UCSD-AML1 (cell line): ENCODE measurements around the gene VGLL4.
A peak's percentile ranks its signal among the peaks of the same experiment; 100 is the strongest.
"Not testable (repeated sequence)": the region's sequence is repeated elsewhere in the genome, so short reads cannot be mapped to it uniquely, and the experiment has no call there.

Experiments used
- DNase-seq: peaks from one replicate; lab custom pipeline; 2025; ENCODE audit not compliant: unreplicated experiment; lab: John Stamatoyannopoulos, UW

The VGLL4 gene, protein sequence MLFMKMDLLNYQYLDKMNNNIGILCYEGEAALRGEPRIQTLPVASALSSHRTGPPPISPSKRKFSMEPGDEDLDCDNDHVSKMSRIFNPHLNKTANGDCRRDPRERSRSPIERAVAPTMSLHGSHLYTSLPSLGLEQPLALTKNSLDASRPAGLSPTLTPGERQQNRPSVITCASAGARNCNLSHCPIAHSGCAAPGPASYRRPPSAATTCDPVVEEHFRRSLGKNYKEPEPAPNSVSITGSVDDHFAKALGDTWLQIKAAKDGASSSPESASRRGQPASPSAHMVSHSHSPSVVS

DNA sequence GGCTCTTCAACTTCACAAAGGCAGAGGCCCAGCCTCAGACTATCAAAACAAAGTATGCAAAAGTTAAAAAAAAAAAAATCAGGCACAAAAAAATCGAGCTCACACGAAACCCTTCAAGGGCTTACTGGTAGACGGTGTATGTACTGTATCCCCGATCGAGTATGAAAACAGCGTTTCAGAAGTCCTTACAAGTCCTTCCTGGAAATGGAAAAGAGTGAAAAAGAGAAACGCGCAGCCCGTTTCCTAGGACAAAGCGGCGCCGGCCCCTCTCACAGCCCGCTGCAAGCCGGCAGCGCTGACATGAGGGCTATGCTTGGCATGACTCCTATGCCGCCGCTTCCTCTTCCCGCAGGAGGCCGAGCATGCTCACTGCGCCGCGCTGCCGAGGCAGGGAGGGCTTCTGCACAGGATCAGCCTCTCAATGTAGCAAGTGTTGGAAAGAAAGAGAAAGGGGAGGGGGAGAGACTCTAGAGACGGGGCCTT lies at the start of gene VGLL4:
Gene VGLL4 (minus strand): TSS at position 311 of the 483 bp plus-strand sequence. CDS start 397 bp downstream, outside the sequence.
- peak; percentile 92 for DNase-seq

DNA sequence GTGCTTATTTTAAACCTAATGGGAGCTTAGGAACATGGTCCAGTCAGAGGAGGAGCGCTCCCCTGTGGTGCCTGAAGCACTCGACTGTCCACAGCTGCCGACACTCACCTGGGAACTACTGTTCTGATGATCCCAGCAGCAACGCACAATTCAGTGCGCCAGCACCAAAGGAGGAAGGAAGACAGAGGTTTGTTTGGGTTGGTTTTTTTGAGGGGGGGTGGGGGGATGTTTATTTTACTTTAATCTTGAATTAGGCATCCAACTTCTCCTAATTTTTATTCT lies 48.8 kb upstream of the VGLL4 start:
- DNase-seq: no peak

DNA sequence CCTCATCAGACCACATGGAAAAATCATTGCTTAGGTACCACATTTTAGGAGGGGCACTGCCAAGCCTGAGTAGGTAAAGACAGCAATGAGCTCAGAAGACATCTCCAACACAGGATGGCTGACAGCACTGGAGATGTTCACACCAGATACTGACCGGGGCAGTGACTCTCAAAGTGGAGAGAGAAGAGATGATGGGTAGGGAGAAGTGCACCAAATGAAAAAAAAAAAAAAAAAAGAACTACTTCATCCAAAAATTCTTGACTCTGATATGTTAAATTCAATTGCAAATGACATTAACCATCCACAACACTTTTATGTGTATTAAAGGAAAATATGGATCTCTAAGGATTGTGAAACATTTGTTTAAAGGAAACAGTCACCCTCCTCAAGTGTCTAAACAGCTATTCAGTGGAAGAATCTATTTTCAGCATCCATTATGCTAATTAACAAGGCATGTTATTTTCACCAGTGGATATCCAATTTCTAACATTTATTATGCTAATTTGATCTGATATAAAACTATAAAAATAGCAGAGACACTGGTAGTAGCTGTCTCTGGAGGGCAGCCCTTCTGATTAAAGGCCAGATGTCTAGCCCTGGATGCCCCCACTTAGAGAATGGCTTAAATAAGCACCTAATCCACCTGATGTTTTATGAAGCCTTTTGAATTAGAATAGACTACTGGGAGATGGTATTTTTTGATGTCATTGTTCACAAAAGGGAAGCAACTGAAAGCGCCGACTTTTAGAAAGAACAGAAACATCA lies 48.2 kb upstream of the VGLL4 start:
- no peak for DNase-seq

DNA sequence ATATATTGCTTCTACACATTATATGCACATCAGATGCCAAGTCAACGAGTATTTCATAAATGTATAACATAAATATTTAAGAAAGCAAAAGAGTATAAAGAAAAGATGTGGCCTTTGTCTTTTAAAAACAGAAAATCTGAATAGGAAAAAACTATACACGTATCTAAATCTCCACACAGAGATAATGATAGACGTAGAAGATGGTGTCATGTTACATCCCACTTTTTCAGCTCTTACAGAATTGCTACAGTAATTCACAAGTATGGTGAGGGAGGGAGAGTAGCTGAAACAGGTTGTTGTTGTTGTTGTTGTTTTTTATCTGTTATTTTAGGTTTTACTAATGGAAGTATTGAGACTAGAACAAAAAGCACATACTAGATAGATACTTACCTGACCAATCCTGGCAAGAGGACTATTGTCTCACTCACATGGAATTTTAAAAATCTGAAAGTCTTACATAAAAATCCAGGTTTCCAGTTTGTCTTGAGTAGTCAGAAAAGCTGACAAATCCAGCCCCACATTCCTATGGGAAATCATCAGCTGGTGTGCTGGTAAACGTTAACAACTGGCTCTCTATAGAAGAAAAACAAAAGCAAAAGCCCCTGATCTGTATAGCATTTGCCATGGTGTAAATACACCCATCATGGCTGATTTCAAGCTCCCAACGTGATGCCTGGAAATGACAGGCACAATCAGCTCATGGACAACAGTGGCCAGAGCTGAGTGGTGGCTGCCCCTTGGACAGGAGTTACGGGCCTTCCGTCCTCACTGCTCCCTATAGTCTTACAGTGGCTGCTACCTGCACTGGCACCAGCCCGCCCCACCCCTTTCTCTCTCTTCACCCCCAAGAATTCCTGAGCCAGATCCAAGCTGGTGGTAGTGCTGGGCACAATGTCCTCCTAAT lies 47.4 kb upstream of the VGLL4 start:
- DNase-seq: no peak

DNA sequence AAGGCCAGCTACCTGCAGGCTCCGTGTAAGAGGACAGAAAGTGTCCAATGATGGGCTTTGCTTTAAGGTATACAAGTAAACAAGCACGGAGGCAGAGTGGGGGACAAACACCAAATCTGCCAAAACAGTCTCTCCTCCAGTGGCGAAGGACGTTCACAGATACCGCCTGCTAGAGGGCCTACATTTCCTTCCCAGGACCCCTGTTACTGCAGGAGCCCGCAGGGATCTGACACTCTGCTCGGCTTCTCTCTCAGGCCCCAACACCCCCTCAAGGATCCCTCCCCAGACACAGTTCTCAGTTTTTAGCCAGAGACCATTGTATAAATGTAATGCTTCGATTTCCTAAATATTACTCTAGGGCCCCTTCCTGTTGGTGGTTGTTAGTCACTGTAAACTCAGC lies 46.0 kb upstream of the VGLL4 start:
- no peak for DNase-seq

DNA sequence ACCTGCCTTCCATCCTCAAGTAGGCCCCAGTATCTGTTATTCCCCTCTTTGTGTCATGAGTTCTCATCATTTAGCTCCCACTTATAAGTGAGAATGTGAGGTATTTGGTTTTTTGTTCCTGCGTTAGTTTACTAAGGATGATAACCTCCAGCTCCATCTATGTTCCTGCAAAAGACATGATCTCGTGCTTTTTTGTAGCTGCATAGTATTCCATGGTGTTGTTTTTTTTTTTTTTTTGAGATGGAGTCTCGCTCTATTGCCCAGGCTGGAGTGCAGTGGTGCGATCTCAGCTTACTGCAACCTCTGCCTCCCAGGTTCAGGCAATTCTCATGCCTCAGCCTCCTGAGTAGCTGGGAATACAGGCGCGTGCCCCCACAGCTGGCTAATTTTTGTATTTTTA lies 41.3 kb upstream of the VGLL4 start:
- DNase-seq: not testable (repeated sequence)

DNA sequence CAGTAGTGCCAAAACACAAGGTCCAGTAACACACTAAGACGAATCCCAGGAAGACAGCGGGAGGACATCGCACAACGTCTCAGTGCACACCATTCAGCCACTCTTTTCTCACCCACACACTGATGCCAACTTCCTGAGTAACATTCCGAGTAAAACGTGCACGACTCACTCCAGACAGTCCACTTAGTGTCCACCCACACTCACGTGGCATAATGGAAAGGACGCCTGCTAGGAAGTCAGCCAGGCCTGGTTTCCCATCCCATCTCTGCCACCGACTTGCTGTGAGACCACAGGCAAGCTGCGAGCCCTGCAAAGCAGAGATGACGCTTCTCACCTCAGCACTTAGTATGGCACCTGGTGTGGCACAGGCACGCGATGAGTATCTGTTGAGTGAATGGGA lies 36.8 kb upstream of the VGLL4 start:
- no peak for DNase-seq

DNA sequence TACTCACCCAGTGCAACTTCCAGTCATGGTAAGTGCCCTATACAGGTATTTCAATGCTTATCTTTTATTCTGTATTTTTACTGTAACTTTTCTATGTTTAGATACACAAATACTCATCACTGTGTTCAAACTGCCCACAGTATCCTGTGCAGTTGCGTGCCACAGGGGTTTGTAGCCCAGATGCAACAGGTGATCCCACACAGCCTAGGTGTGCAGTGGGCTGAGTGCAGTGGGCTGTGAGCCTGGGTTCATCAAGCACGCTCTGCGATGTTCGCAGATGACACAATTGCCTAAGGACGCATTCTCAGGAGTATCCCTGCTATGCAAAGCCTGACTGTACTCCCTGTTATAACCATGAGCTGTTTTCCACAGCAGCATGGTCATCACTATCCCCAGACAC lies 36.2 kb upstream of the VGLL4 start:
- no peak for DNase-seq

DNA sequence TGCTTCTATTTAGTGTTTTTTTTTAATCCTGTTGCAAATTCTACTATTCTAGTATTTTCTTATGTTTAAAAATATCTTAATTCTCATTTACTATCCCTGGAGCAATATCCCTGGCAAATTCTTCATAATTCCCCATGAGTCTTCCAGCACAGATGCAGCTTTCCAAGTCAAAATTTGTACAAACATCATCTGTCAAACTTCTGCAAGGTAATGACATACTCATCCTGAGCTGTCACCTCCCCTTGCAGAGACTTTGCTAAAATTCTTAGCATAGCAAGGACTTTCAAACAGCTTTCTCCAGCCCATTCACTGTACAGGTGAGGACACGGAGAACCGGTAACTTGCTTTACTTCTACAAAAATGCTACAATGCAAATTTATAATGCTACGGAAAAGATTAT lies 28.6 kb upstream of the VGLL4 start:
- no peak for DNase-seq

DNA sequence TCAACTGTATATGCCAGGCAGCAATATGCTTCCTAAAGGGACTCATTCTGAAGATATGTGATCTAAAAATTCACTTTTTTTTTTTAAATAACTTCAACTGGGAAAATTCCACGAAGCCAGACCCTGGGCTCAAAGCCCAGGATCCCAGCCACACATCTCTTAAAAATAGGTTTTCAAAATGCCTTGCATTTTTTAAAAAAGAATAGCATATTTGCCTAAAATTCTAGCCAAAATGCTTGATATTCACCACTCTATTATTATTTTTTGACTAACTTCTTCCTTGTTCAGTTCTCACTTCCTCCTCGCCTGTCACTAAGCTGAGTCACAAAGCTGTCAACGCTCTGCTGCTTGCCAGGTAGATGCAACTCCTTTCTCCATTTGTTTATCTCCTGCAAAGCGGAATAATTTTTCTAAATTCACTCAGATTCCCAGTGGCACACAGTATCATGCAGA lies 28.0 kb upstream of the VGLL4 start:
- DNase-seq: no peak

DNA sequence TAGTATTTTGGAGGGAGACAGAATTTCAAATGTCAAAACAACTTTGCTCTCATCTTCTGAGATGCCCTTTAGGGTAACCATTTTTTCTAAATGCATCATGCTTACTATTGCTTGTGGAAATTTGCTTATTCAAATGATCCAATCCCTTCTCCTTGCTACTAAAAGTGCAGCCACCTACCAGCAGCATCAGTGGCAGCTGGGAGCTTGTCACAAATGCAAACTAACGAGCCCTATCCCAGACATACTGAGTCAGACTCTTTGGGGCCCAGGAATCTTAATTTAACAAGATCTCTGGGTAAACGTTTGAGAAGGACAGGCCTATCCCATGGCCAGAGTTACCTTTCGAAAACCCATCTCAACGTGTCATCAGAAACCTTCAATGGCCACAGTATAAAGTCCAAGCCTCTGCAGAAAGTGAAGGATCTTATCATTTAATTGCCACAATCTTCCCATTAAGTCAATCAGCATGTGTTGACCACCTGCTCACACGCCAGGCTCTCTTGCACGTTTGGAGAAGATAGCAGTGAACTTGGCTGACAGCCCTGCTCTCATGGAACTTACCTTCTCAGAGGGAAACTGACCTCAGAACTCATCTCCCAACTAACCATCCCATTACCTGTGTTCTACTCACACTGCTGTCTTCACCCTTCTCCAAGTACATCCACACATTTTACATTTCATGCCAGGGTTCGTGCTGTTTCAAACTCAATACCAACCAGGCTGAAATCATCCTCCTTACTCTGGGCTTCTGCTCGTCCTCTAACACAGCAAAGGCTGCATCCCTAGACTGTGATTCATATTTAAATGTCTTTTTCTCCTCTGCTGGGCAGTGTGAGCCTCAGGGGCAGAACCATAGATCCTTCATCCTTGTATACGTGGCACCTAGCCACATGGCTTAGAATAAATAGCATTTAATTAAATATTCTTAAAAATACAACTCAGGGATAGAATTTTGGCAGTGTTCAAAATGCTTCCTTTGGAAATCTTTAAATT lies 24.8 kb upstream of the VGLL4 start:
- DNase-seq: no peak

DNA sequence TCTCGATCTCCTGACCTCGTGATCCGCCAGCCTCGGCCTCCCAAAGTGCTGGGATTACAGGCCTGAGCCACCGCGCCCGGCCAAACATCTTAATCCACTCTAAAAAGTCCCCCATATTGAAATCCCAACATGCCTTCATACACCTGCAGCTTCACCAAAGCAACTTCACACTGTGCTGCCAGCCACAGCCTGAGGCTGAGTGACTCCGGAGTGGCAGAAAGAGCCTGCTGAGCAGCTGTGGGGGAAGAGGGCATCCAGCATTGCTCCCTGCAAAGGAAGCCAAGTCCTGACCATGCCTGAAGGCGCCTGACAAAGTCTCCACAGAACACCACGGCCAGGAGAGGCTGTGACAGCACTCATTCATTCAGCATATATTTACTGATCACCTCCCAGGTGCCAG lies 21.6 kb upstream of the VGLL4 start:
- no peak for DNase-seq

DNA sequence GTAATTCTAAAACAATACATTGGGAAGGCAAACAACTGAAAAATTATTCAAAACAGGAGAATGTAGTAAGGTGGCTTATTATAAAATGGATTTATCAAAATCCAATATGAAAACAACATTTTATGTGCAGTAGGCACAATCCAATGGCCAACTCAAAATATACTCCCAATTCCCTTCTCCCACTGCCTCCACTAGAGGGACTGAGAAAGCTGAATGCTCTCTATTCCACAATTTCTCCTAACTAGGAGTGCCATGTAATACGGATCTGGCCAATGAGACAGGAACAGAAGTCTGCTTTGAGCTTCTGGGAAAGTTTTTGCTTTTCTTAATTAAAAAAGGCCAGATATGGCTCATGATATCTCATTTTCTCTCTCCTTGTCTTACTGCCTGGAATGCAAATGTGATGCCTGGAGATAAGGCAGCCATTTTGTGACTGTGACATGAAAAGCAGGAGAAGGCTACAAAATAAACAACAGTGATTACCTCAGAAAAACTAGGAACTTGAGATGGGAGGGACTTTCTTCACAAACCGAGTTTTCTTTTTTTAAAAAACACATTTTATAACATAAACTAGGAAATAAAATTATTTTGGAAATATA lies 18.8 kb upstream of the VGLL4 start:
- no peak for DNase-seq

DNA sequence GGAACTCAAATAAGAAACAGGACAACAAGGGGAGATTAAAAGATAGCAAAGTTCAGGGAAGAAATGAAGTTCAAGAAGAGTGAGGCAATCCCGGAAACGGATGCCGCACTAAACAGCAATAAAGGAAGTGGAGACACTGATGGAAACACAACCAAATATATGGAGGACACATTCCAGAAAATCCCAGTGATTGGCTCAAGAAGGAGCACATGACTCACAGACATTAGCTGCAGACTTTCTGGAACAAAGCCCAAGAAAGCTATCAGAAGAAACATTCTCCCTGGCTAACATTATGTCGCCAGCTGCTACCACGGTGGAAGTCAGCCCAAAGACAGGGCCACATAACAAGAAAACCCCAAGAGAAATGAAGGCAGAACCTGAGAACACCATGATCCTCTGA lies 18.1 kb upstream of the VGLL4 start:
- no peak for DNase-seq

DNA sequence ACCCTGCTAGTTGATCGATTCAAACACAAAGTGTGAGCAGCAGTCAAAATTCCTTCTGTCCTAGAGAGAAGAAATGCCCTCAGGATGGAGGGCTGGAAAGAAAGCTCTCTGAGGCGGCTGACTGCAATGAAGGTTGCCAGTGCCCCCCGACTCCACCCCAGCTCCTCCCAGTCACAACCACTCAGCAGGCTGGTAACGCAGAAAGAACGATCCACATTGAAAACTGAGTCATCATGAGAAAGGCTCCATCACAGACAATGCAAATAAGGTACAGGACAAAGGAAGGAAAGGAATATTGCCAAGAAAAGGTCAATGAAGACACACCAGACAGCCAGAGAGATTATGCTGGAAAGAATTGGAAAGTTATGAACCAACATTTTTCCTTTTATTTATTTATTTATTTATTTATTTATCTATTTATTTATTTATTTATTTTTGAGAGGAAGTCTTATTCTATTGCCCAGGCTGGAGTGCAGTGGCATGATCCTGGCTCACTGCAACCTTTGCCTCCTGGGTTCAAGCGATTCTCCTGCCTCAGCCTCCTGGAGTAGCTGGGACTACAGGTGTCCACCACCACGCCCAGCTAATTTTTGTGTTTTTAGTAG lies 17.4 kb upstream of the VGLL4 start:
- DNase-seq: no peak

DNA sequence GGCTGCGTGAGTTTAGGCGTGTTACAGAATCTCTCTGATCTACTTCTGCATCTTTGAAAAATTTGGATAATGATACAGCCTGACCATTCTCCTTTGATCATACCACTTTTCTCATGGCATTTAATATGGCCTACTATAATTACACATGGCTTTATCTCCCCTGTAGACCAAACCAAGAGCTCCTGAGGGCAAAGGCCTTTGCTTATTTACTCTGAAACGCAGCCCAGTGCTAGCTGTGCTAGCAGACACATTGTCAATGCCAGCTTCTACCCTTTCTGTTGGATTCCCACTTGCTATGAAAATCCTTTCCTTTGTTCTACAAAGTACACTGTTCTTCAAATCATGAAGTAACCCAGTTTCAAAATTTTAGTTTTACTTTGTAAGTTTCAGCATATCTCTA lies 16.5 kb upstream of the VGLL4 start:
- DNase-seq: no peak

DNA sequence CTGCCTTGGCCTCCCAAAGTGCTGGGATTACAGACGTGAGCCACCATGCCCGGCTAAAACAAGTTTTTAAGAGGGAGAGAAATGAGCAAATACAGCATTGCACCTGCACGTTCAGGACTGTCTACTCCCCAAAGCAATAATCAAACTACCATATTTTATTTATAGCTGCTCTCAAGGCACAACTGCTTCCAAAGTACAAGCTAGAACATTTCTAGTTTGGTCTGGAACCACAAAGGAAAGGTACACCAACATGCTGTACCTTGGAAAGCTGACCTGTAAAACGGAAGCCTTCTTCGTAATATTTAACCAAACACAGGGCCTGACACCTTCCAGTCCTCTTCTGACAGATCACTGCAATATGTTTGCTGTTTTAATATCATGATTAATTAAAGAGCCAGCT lies 14.5 kb upstream of the VGLL4 start:
- no peak for DNase-seq

DNA sequence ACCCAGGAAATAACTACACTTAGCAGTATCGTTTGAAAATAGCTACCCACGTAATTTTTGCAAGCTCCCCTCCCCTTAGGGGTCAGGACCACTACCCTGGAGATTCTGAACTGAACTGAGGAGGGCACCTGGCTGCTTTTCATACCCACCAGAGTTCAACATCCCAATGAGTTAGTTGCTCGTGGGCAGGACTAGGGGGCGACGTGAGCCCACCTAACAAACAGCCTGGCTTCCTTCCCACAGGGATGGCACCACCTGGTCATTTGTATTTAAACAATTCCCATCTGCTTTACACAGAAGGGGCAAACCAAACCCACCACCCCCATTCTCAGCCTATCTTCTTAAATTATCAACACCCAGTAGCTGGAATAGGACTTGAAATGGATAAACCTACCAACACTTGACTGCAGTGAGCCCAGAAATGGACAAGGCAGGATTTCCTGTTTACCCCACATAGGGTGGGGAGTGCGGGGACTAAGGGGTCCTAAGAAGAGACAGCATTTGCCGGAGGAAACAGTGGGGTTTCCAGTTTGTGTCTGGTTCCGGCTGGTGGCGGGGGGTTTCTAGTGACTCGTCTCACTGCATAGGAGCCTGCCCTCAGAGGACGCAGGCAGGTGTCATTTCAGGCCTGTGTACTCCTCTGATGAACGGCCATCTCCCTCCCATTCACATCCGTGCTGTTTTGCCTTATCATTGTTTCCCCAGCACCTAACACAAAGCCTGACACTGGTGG lies 11.6 kb upstream of the VGLL4 start:
- DNase-seq: peak; percentile 36

DNA sequence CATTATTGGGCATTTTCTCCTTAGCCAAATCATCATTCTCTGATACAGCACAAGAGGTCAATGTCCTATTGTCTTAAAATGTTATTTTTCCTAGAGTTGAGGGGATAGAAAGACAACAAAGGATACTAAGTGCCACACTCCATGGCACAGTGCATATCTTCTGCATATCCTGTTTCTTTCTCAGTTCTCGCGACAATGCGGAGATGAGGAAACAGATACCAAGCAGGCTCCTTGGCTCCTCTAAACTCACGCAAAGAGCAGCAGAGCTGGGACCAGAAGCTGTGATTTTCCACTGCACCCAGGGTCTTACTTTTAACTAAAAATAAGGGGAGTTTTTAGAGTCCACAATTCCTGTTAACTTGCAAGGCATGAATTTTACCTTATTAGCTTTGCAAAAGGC lies 10.5 kb upstream of the VGLL4 start:
- DNase-seq: no peak
